Mesendoderm (in vitro differentiated cells): Measurements from ENCODE around the gene ADPRS.

ENCODE experiments used
- DNase-seq: peaks from one replicate; pipeline ENCODE4 v3.0.0; 2013
- H2AK5ac ChIP-seq: 2 replicates; pipeline ENCODE4 v1.6.1; 2013; ENCODE audit warnings: low read length, inconsistent platforms
- H2BK120ac ChIP-seq: 2 replicates; pipeline ENCODE4 v1.6.1; 2013; ENCODE audit warnings: low read depth, mild to moderate bottlenecking, low read length, moderate library complexity, mixed read lengths
- H2BK15ac ChIP-seq: replicated peaks from 2 replicates; pipeline ENCODE4 v1.6.1; 2013; ENCODE audit warnings: low read depth, mild to moderate bottlenecking, moderate library complexity
- H2BK5ac ChIP-seq: 2 replicates; pipeline ENCODE4 v1.6.1; 2013; ENCODE audit warnings: low read length, inconsistent platforms
- H3K18ac ChIP-seq: 2 replicates; pipeline ENCODE4 v1.6.1; 2013; ENCODE audit warnings: mild to moderate bottlenecking, low read length, mixed read lengths
- H3K23ac ChIP-seq: one replicate; pipeline ENCODE4 v1.6.1; 2013; ENCODE audit warnings: low read length
- H3K27ac ChIP-seq: 2 replicates; pipeline ENCODE4 v1.5.1; 2013; ENCODE audit warnings: low read depth, mild to moderate bottlenecking, inconsistent platforms, low read length, moderate library complexity
- H3K27me3 ChIP-seq: 2 replicates; pipeline ENCODE4 v1.6.1; 2013; ENCODE audit warnings: low read length, control low read depth, mild to moderate bottlenecking, inconsistent platforms; ENCODE audit not compliant: insufficient read depth, poor library complexity
- H3K36me3 ChIP-seq: 2 replicates; pipeline ENCODE4 v1.6.1; 2013; ENCODE audit warnings: low read length, inconsistent platforms; ENCODE audit not compliant: control insufficient read depth, insufficient read depth
- H3K4ac ChIP-seq: one replicate; pipeline ENCODE4 v1.6.1; 2013; ENCODE audit warnings: low read depth, mild to moderate bottlenecking, low read length, moderate library complexity
- H3K4me1 ChIP-seq: 2 replicates; pipeline ENCODE4 v1.6.1; 2013; ENCODE audit warnings: low read depth, low read length, inconsistent platforms; ENCODE audit not compliant: control insufficient read depth
- H3K4me2 ChIP-seq: 2 replicates; pipeline ENCODE4 v1.6.1; 2013; ENCODE audit warnings: low read length
- H3K4me3 ChIP-seq: 2 replicates; pipeline ENCODE4 v1.5.1; 2013; ENCODE audit warnings: mild to moderate bottlenecking, low read length
- H3K56ac ChIP-seq: one replicate; pipeline ENCODE4 v1.6.1; 2013; ENCODE audit warnings: low read length
- H3K79me1 ChIP-seq: 2 replicates; pipeline ENCODE4 v1.6.1; 2013; ENCODE audit warnings: low read length, inconsistent platforms
- H3K79me2 ChIP-seq: 2 replicates; pipeline ENCODE4 v1.6.1; 2013; ENCODE audit warnings: mild to moderate bottlenecking, low read length; ENCODE audit not compliant: control insufficient read depth, insufficient read depth
- H3K9ac ChIP-seq: 2 replicates; pipeline ENCODE4 v1.6.1; 2013; ENCODE audit warnings: low read length, inconsistent platforms
- H4K5ac ChIP-seq: one replicate; pipeline ENCODE4 v1.6.1; 2013; ENCODE audit warnings: low read length
- H4K8ac ChIP-seq: one replicate; pipeline ENCODE4 v1.6.1; 2013; ENCODE audit warnings: low read depth, mild to moderate bottlenecking, control low read depth, low read length, moderate library complexity
- WGBS: extraction: QIAGEN DNeasy Blood & Tissue Kit; methylation state at CpG from one replicate; pipeline ENCODE4 v1.1.7; 2013; ENCODE audit warnings: low lambda C conversion rate, missing lambda C conversion rate; ENCODE audit not compliant: insufficient coverage; ENCODE audit errors: extremely low coverage; 5-methylcytosine and 5-hydroxymethylcytosine counted together

ADPRS gene

DNA sequence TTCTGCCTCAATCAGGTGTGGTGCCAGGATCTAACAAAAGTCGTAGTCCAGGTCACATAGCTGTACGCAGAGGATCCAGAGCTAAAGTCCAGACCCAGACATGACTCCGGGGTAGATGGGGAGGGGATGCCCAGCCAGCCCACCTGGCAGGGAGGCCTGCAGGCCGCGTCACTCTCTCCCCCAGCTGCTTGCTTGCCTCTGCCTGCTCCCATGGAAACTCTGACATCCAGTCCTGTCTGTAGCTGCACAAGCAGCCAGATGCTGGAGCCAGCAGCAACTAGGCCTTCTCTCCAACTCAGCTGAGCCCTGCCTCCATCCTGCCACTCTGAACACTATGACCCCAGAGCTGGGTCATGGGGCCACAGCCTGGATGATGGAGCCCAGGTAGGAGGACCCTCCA is 28.2 kb downstream of the ADPRS start:
- no peak overlapping the region for H3K4me3 ChIP-seq
- H3K27me3 ChIP-seq: no peaks in the 10 kb centered on the region
- H2AK5ac ChIP-seq: no peak overlapping the region
- no peaks in the 10 kb centered on the region for H3K4me1 ChIP-seq
- H3K27ac ChIP-seq: no peak overlapping the region
- no peak overlapping the region for H2BK120ac ChIP-seq
- H3K9ac ChIP-seq: no peak overlapping the region
- H2BK15ac ChIP-seq: no peak overlapping the region
- H3K4ac ChIP-seq: no peak overlapping the region
- no peaks in the 10 kb centered on the region for H3K36me3 ChIP-seq
- no peak for DNase-seq
- H3K18ac ChIP-seq: no peak overlapping the region
- H3K23ac ChIP-seq: no peak overlapping the region
- WGBS: no CpG with 5 or more reads among the region's 5 CpGs
- H3K79me2 ChIP-seq: no peaks in the 10 kb centered on the region
- H4K5ac ChIP-seq: no peak overlapping the region
- H4K8ac ChIP-seq: no peak overlapping the region
- H3K79me1 ChIP-seq: no peaks in the 10 kb centered on the region
- H2BK5ac ChIP-seq: no peak overlapping the region
- no peak overlapping the region for H3K4me2 ChIP-seq
- H3K56ac ChIP-seq: peak overlapping the region; percentile 3

DNA sequence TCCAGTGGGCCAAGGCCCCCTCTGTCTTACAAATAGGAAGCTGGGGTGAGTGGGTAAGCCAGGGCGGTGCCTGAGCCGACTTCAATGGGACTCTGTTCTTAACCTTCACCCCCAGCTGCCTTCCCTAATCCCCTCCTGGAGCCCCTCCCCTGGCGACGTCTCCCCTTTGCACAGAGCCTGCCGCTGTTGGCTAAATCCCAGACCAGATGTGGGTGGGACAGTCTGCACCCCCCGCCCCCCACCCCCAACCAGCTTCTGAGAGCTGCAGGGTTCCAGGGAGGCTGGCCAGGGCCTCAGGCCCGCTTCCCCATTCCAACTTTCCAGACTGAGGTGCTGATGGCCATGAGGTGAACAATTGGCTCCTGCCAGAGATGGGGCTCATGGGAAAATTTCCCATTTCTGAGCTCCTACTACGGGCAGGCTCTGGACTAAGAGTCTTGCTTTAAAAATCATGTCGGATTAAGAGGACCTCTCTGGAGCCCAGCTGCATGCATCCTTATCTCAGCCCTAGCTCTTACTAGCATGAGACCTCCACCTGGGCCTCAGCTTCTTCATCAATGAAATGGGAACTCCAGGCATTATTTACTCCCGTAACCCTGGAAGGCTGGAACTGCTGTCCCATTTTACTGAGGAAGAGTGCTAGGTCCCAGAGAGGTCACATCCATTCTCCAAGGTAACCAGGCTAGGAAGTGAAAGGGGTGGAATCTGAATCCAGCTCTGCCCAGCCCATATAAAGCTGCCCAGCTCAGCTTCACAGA is 29.9 kb downstream of the ADPRS start:
- H3K4me2 ChIP-seq: no peak overlapping the region
- no peaks in the 10 kb centered on the region for H3K4me1 ChIP-seq
- no peak overlapping the region for H2BK15ac ChIP-seq
- no peaks in the 10 kb centered on the region for H3K79me2 ChIP-seq
- H3K79me1 ChIP-seq: no peaks in the 10 kb centered on the region
- H3K27me3 ChIP-seq: peaks cover 5% of the 10 kb centered on the region
- no peak overlapping the region for H4K5ac ChIP-seq
- no peak overlapping the region for H2BK5ac ChIP-seq
- no peak overlapping the region for H3K4ac ChIP-seq
- no peak overlapping the region for H3K23ac ChIP-seq
- H2AK5ac ChIP-seq: no peak overlapping the region
- no peak overlapping the region for H3K9ac ChIP-seq
- no peak overlapping the region for H3K27ac ChIP-seq
- H3K36me3 ChIP-seq: no peaks in the 10 kb centered on the region
- no peak overlapping the region for H4K8ac ChIP-seq
- DNase-seq: no peak
- no peak overlapping the region for H3K4me3 ChIP-seq
- no peak overlapping the region for H3K56ac ChIP-seq
- no peak overlapping the region for H2BK120ac ChIP-seq
- no peak overlapping the region for H3K18ac ChIP-seq
- no CpG with 5 or more reads among the region's 10 CpGs for WGBS

DNA sequence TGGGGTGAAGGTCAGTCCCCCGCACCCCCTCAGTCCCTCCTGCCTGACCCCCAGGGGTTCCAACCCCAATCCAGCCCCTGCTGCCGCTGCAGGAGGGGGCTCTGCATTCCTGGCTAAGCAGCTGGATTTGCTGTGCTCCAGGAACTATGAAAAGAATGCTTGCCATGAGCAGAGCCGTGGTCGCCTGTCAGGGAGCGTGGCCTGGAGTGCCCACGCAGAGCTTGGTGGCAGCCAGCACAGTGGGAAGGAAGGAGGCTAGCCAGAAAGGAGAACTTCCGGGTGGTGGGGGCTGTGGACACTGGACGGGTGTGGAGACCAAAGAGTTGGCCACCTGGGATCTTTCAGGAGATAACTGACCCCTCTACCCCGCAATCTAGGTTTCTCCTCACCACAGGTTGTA is 30.8 kb downstream of the ADPRS start:
- no peak overlapping the region for H3K9ac ChIP-seq
- no peak overlapping the region for H2BK5ac ChIP-seq
- no peak overlapping the region for H2BK120ac ChIP-seq
- H3K79me2 ChIP-seq: no peaks in the 10 kb centered on the region
- no peak overlapping the region for H3K4me3 ChIP-seq
- H3K23ac ChIP-seq: no peak overlapping the region
- H3K36me3 ChIP-seq: no peaks in the 10 kb centered on the region
- no peak overlapping the region for H4K5ac ChIP-seq
- H2AK5ac ChIP-seq: no peak overlapping the region
- no peak overlapping the region for H3K27ac ChIP-seq
- H3K79me1 ChIP-seq: no peaks in the 10 kb centered on the region
- H4K8ac ChIP-seq: no peak overlapping the region
- no peak for DNase-seq
- no peak overlapping the region for H3K4ac ChIP-seq
- no peak overlapping the region for H3K18ac ChIP-seq
- WGBS: no CpG with 5 or more reads among the region's 9 CpGs
- H3K4me1 ChIP-seq: no peaks in the 10 kb centered on the region
- H3K27me3 ChIP-seq: peaks cover 11% of the 10 kb centered on the region
- H3K56ac ChIP-seq: no peak overlapping the region
- H2BK15ac ChIP-seq: no peak overlapping the region
- H3K4me2 ChIP-seq: no peak overlapping the region

GRCh38 chr1:36122062-36123030 is 33.7 kb downstream of the ADPRS start:
- Histone ChIP-seq H3K18ac (no peak overlapping the region), H3K27ac (no peak overlapping the region), H3K36me3 (no peaks in the 10 kb centered on the region), H3K79me2 (no peaks in the 10 kb centered on the region), H3K4me1 (no peaks in the 10 kb centered on the region), H2AK5ac (no peak overlapping the region), H2BK5ac (no peak overlapping the region), H2BK15ac (no peak overlapping the region), H2BK120ac (no peak overlapping the region), H3K4ac (no peak overlapping the region), H3K79me1 (no peaks in the 10 kb centered on the region), H4K8ac (no peak overlapping the region), H4K5ac (no peak overlapping the region), H3K27me3 (peaks cover 23% of the 10 kb centered on the region), H3K56ac (no peak overlapping the region), H3K23ac (no peak overlapping the region), H3K4me2 (no peak overlapping the region), H3K4me3 (no peak overlapping the region), H3K9ac (no peak overlapping the region)
- no peak for DNase-seq
- no CpG with 5 or more reads among the region's 12 CpGs for WGBS

DNA sequence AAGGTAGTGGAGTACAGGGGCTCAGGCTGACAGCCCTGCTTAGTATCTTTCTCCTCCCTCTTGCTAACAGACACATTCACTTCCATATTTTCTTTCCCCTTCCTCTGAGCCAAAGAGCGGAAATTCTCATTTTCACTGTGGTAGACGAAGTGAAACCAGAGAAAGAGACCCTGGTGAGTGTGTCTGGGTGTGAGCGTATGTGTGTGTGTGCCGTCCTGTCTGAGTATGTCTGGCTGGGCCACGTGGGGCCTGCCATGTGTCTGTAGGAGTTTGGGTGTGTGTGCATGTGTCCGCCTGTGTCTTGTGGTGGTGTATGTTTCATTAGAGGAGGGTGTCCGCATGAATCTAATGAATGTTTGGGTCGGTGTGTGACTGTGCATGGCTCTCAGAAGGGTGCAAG is 34.7 kb downstream of the ADPRS start:
- Histone ChIP-seq H2BK5ac (no peak overlapping the region), H3K4me2 (no peak overlapping the region), H2BK120ac (no peak overlapping the region), H3K4me1 (no peaks in the 10 kb centered on the region), H3K27ac (no peak overlapping the region), H2AK5ac (no peak overlapping the region), H4K5ac (no peak overlapping the region), H3K36me3 (no peaks in the 10 kb centered on the region), H3K27me3 (peaks cover 23% of the 10 kb centered on the region), H3K4me3 (no peak overlapping the region), H3K79me2 (no peaks in the 10 kb centered on the region), H4K8ac (no peak overlapping the region), H3K79me1 (no peaks in the 10 kb centered on the region), H2BK15ac (no peak overlapping the region), H3K4ac (no peak overlapping the region), H3K23ac (no peak overlapping the region), H3K18ac (no peak overlapping the region), H3K9ac (no peak overlapping the region), H3K56ac (no peak overlapping the region)
- DNase-seq: no peak
- no CpG with 5 or more reads among the region's 8 CpGs for WGBS
